K562 (cell line): ENCODE data around the gene CTRL. TPM values are rescaled to one million over a fixed set of nuclear protein-coding genes. Genes with fewer than 3 reads are reported as not detected.

ENCODE experiments used
- CSDE1 ChIP-seq, 2 experiments: fragments of 450-650 bp; IDR thresholded peaks; 2 replicates each; pipeline ENCODE4 v1.6.1; 2016; ENCODE audit warnings: mild to moderate bottlenecking in 1 of 2
- ESRRA ChIP-seq: fragments of 450-650 bp; IDR thresholded peaks from 2 replicates; pipeline ENCODE4 v1.6.1; 2014; ENCODE audit warnings: low read depth, mild to moderate bottlenecking, moderate library complexity, borderline replicate concordance
- ETV5 ChIP-seq: sonication (generic); formaldehyde crosslinking; IDR thresholded peaks from 2 replicates; pipeline ENCODE4 v1.4.0; 2020; ENCODE audit warnings: low read depth, mild to moderate bottlenecking, missing genetic modification reagents
- PHB2 ChIP-seq: fragments of 450-650 bp; IDR thresholded peaks from 2 replicates; pipeline ENCODE4 v1.6.1; 2017; ENCODE audit warnings: low read depth
- RBM25 ChIP-seq: fragments of 200-400 bp; formaldehyde crosslinking; IDR thresholded peaks from 2 replicates; pipeline ENCODE4 v1.6.1; 2018; ENCODE audit warnings: low read length, low read depth, moderate library complexity; ENCODE audit not compliant: severe bottlenecking
- SMARCE1 ChIP-seq: fragments of 450-650 bp; IDR thresholded peaks from 2 replicates; pipeline ENCODE4 v1.7.1; 2016; ENCODE audit warnings: mild to moderate bottlenecking
- TBL1XR1 ChIP-seq, 2 experiments: IDR thresholded peaks; 2 replicates each; pipeline ENCODE4 v1.6.1; 2012; ENCODE audit warnings: improper control_type of control experiment in 2 of 2, low read length in 2 of 2, mild to moderate bottlenecking in 1 of 2
- ZEB2 ChIP-seq: fragments of 450-650 bp; IDR thresholded peaks from 2 replicates; pipeline ENCODE4 v1.6.1; 2016
- ZNF133 ChIP-seq: fragments of 250-450 bp; sonication (Bioruptor Pico); IDR thresholded peaks from 2 replicates; pipeline ENCODE4 v1.4.0; 2020; ENCODE audit warnings: mild to moderate bottlenecking
- ZNF778 ChIP-seq: fragments of 450-650 bp; formaldehyde crosslinking; IDR thresholded peaks from 2 replicates; pipeline ENCODE4 v1.4.0; 2020; ENCODE audit warnings: mild to moderate bottlenecking, moderate library complexity
- polyA plus RNA-seq, 8 experiments: library from polyadenylated mRNA; depleted of rRNA in 4 of 8; stranded (reverse) in 5 of 8; unstranded in 3 of 8; fragments of >200 nt; fragmentation: Nextera tagmentation in 2 of 8; fragmentation: Illumina TruSeq in 1 of 8; extraction: Ambion mirVana in 2 of 8; extraction: Trizol in 1 of 8; gene quantifications; 2 replicates each; pipeline versions ENCODE4 v1.2.1 to v1.2.3, GENCODE V29; 2011 to 2014; ENCODE audit warnings: inconsistent platforms in 1 of 8, missing spikeins in 1 of 8
- total RNA-seq, 7 experiments: library from RNA; depleted of rRNA in 6 of 7; stranded (reverse); fragments of >200 nt in 6 of 7; fragmentation: Illumina TruSeq in 2 of 7; extraction: Trizol in 2 of 7; gene quantifications; 2 replicates each; pipeline versions ENCODE4 v1.2.1 to v1.2.3, GENCODE V29; 2011 to 2021; ENCODE audit warnings: low replicate concordance in 1 of 7
- TF ChIP-seq, protein P1 (sequence below): sonication (generic); formaldehyde crosslinking; IDR thresholded peaks from 2 replicates; pipeline ENCODE4 v1.8.0; 2022; ENCODE audit warnings: mild to moderate bottlenecking, missing genetic modification reagents
- TF ChIP-seq, protein P2 (sequence below), 2 experiments: fragments of 450-650 bp in 1 of 2; sonication (generic) in 1 of 2; formaldehyde crosslinking in 1 of 2; IDR thresholded peaks; 2 replicates each; pipeline versions ENCODE4 v1.7.1 to v1.9.0; 2016 to 2022; ENCODE audit warnings: inconsistent platforms in 1 of 2, mild to moderate bottlenecking in 1 of 2, missing genetic modification reagents in 1 of 2
- TF ChIP-seq, protein P3 (sequence below): fragments of 250-450 bp; sonication (Bioruptor Pico); IDR thresholded peaks from 2 replicates; pipeline ENCODE4 v1.4.0; 2020; ENCODE audit warnings: mild to moderate bottlenecking

CTRL gene
- total and polyA plus RNA-seq, 9 of the 15 experiments (the other 6 are each of a cell fraction or from before 2014, with no cell fraction given), result 1.4 to 5.6 (median 2.5) TPM

DNA sequence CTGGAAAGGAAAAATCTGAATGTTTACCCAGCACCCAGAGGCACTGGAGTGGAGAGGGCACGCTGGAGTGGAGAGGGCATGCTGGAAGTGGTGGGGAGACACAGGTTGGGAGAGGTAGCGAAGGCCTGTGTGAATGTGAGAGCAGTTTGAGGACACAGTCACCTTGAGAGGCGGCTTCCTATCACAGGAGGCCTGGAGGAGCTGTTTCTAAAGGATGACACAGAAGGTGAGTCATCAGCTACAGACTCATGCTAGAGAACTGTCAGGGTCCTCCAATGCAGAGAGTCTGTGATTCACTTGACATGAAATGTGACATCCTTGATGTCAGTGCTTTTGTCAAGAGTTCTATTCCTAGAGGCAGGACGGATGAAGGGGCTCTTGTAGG lies 13.8 kb downstream of the CTRL start (continued):
- TF ChIP-seq SMARCE1, result peak; percentile 68
- TF ChIP-seq PHB2, result no peak
- TF ChIP-seq, protein P1, sequence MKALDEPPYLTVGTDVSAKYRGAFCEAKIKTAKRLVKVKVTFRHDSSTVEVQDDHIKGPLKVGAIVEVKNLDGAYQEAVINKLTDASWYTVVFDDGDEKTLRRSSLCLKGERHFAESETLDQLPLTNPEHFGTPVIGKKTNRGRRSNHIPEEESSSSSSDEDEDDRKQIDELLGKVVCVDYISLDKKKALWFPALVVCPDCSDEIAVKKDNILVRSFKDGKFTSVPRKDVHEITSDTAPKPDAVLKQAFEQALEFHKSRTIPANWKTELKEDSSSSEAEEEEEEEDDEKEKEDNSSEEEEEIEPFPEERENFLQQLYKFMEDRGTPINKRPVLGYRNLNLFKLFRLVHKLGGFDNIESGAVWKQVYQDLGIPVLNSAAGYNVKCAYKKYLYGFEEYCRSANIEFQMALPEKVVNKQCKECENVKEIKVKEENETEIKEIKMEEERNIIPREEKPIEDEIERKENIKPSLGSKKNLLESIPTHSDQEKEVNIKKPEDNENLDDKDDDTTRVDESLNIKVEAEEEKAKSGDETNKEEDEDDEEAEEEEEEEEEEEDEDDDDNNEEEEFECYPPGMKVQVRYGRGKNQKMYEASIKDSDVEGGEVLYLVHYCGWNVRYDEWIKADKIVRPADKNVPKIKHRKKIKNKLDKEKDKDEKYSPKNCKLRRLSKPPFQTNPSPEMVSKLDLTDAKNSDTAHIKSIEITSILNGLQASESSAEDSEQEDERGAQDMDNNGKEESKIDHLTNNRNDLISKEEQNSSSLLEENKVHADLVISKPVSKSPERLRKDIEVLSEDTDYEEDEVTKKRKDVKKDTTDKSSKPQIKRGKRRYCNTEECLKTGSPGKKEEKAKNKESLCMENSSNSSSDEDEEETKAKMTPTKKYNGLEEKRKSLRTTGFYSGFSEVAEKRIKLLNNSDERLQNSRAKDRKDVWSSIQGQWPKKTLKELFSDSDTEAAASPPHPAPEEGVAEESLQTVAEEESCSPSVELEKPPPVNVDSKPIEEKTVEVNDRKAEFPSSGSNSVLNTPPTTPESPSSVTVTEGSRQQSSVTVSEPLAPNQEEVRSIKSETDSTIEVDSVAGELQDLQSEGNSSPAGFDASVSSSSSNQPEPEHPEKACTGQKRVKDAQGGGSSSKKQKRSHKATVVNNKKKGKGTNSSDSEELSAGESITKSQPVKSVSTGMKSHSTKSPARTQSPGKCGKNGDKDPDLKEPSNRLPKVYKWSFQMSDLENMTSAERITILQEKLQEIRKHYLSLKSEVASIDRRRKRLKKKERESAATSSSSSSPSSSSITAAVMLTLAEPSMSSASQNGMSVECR, result no peak
- peak; percentile 96 for TF ChIP-seq ESRRA
- no peak for TF ChIP-seq TBL1XR1 (IDR thresholded peaks at IDR 0.05; ENCODE audit: low read length in 2 of 2)
- TF ChIP-seq CSDE1 (IDR thresholded peaks at IDR 0.05), result no peak
- TF ChIP-seq ZNF133, result no peak
- TF ChIP-seq ZNF778, result no peak
- TF ChIP-seq, protein P2, sequence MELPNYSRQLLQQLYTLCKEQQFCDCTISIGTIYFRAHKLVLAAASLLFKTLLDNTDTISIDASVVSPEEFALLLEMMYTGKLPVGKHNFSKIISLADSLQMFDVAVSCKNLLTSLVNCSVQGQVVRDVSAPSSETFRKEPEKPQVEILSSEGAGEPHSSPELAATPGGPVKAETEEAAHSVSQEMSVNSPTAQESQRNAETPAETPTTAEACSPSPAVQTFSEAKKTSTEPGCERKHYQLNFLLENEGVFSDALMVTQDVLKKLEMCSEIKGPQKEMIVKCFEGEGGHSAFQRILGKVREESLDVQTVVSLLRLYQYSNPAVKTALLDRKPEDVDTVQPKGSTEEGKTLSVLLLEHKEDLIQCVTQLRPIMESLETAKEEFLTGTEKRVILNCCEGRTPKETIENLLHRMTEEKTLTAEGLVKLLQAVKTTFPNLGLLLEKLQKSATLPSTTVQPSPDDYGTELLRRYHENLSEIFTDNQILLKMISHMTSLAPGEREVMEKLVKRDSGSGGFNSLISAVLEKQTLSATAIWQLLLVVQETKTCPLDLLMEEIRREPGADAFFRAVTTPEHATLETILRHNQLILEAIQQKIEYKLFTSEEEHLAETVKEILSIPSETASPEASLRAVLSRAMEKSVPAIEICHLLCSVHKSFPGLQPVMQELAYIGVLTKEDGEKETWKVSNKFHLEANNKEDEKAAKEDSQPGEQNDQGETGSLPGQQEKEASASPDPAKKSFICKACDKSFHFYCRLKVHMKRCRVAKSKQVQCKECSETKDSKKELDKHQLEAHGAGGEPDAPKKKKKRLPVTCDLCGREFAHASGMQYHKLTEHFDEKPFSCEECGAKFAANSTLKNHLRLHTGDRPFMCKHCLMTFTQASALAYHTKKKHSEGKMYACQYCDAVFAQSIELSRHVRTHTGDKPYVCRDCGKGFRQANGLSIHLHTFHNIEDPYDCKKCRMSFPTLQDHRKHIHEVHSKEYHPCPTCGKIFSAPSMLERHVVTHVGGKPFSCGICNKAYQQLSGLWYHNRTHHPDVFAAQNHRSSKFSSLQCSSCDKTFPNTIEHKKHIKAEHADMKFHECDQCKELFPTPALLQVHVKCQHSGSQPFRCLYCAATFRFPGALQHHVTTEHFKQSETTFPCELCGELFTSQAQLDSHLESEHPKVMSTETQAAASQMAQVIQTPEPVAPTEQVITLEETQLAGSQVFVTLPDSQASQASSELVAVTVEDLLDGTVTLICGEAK (IDR thresholded peaks at IDR 0.05), result no peak
- TF ChIP-seq, protein P2 (CRISPR knock-in tag; IDR thresholded peaks at IDR 0.05), result no peak
- TF ChIP-seq ZEB2, result peak; percentile 61; the same call in 1 of the 2 replicates
- no peak for TF ChIP-seq ETV5 (CRISPR knock-in tag)
- TF ChIP-seq, protein P3, sequence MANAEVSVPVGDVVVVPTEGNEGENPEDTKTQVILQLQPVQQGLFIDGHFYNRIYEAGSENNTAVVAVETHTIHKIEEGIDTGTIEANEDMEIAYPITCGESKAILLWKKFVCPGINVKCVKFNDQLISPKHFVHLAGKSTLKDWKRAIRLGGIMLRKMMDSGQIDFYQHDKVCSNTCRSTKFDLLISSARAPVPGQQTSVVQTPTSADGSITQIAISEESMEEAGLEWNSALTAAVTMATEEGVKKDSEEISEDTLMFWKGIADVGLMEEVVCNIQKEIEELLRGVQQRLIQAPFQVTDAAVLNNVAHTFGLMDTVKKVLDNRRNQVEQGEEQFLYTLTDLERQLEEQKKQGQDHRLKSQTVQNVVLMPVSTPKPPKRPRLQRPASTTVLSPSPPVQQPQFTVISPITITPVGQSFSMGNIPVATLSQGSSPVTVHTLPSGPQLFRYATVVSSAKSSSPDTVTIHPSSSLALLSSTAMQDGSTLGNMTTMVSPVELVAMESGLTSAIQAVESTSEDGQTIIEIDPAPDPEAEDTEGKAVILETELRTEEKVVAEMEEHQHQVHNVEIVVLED (CRISPR knock-in tag), result no peak
- no peak for TF ChIP-seq RBM25
